ENCODE data around the gene ARID1B. TPM values are rescaled to one million over a fixed set of nuclear protein-coding genes. Genes with fewer than 3 reads are reported as not detected.

Gene ARID1B
- total RNA-seq, 2 experiments from 2014 or later, result 42.5 to 43.2 TPM

DNA sequence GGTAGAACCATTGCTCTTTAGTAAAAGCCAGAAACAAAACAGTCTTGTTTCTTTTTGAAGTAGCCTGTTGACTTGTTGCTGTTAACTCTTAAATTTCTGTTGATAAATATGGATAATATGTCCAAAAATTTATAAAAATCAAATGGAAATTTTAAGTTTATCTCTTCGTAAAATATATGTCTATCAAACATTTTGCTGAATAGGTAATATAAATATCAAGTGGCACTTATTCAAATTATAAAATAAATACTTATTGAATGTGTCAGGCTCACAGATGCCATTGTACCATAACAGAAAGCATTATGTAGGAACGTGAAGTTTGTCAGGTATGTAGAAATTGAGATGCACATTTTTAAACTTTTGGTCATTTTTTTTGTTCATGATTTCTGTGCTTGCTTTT, 216.5 kb downstream of the ARID1B start:
- intact Hi-C loops (cut with micrococcal nuclease), result loop anchor here (2.0 kb wide), 1 partner anchor 13 kb away; no protein-coding TSS in a partner anchor
- Mint-ChIP-seq H3K27ac (no peak overlapping the region), H3K4me1 (ENCODE audit: low read depth) (peaks cover 32% of the 10 kb centered on the region), H3K36me3 (ENCODE audit: low read depth) (no peaks in the 10 kb centered on the region), H3K27me3 (ENCODE audit: low read depth) (no peaks in the 10 kb centered on the region), H3K4me3 (no peak overlapping the region), H3K9me3 (no peaks in the 10 kb centered on the region)
- DNase-seq, result no peak
- CTCF ChIA-PET, result no interaction called here

DNA sequence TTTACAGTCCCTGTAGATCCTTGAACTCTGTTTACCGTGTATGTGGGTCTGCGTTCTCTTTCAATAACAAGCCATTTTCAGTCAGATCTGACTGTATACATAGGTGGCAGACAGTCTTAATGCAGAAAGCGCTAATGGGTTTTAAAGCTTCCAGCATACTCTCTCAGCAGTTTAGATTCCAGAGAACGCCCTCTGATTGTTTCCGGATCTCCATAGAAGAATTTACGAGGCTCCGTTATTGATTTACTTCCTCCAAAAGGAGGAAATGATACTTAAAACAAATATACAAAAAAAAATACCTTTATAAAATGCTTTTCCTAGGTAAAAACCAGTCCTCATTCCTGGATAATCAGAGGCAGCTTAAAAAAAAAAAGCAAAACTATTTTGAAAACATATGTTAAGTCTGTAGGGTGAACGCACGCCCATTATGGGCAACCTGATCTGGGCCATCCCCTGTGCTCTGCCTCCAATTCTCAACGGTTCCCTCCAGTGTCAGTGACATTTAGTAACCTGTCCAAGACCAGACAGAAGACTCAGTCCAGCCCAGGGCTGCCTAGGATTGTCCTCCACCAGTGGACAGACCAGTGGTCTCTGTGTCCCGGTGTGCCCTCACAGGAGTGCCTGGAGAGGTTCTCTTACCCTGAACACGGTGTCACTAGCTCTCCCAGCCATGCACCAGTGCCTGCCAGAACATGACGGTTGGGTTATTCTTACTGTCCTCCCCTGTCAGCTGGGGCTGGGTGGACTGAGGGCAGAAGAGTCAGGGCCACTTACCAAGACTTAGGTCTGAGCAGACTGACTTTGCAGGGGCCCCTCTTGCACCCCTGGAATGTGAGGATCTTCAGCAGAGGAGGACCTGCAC, 217.3 kb downstream of the ARID1B start:
- Mint-ChIP-seq H3K36me3 (ENCODE audit: low read depth) (no peaks in the 10 kb centered on the region), H3K27me3 (ENCODE audit: low read depth) (no peaks in the 10 kb centered on the region), H3K4me3 (no peak overlapping the region), H3K4me1 (ENCODE audit: low read depth) (peaks cover 30% of the 10 kb centered on the region), H3K27ac (no peak overlapping the region), H3K9me3 (no peaks in the 10 kb centered on the region)
- CTCF ChIA-PET, result no interaction called here
- intact Hi-C loops (cut with micrococcal nuclease), result no loop called here
- no peak for DNase-seq

DNA sequence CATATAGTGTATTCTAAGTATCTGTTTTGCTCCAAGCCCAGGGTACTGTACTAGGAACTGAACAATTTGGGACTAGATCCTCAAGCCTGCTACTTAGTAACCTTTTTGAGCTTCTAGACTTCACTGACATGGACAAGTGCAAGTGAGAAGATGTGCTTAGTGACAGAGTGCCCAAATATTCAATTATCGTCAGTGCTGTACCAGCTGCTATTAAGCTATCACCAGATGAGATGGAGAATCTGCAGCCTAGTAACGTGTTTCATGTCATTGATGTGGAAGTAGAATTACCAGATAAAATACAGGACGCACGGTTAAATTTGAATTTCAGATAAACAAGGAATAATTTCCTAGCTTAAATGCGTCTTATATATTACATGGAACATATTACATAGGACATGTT, 218.3 kb downstream of the ARID1B start:
- CTCF ChIA-PET, result interaction anchor here (0.8 kb wide), 1 partner anchor 12 kb away, joined by 4 read pairs; no protein-coding TSS in a partner anchor
- no peak for DNase-seq
- H3K36me3 Mint-ChIP-seq (ENCODE audit: low read depth), result no peaks in the 10 kb centered on the region
- H3K27me3 Mint-ChIP-seq (ENCODE audit: low read depth), result no peaks in the 10 kb centered on the region
- no peak overlapping the region for H3K4me3 Mint-ChIP-seq
- H3K9me3 Mint-ChIP-seq, result no peaks in the 10 kb centered on the region
- peaks cover 33% of the 10 kb centered on the region for H3K4me1 Mint-ChIP-seq (ENCODE audit: low read depth)
- no peak overlapping the region for H3K27ac Mint-ChIP-seq
- intact Hi-C loops (cut with micrococcal nuclease), result no loop called here

DNA sequence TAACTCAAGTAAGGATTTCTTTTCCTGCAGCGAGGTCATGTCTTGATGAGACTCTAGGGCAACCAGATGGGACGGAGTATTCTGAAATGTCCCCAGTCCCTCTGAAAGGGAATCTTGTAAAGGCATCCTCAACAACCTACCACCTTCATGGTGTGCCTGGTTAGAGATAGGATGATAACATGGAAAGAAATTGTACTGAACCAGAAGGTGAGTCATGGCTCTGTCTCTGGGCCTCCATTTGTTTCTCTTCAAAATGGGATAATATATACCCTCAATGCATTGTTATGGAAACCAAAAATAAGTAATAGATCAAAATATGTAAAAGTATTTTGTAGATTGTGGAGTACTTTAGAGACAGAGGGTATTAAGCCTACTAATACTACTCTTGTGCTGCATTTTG, 219.1 kb downstream of the ARID1B start:
- Mint-ChIP-seq H3K9me3 (no peaks in the 10 kb centered on the region), H3K4me3 (no peak overlapping the region), H3K27me3 (ENCODE audit: low read depth) (no peaks in the 10 kb centered on the region), H3K36me3 (ENCODE audit: low read depth) (no peaks in the 10 kb centered on the region), H3K27ac (no peak overlapping the region), H3K4me1 (ENCODE audit: low read depth) (peaks cover 34% of the 10 kb centered on the region)
- intact Hi-C loops (cut with micrococcal nuclease), result no loop called here
- DNase-seq, result no peak
- CTCF ChIA-PET, result interaction anchor here (0.8 kb wide), 1 partner anchor 12 kb away, joined by 4 read pairs; no protein-coding TSS in a partner anchor

DNA sequence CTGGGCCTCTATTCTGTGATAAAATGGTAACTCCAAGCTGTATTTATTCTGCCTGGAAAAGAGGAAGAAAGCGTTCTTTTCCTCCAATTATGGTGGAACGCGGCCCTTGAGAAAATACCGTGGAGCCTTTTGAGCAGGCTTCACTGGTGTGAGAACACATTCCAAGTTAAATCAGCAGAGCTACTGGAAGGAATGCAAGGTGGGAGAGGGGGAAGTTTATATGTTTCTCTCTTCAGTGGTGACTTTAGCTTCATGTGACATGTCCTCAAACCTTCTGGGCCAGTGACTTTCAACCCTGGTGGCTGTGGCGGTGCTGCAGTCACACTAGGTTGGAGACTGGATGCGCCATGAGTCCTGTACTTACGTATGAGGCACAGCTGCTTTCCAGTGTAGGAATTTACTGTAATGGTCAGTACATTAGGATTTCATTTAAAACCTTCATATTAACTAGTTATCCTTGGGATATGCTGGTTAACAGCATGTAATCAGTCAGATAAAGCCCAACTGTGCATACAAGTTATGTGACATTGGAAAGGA, 221.7 kb downstream of the ARID1B start:
- H3K4me3 Mint-ChIP-seq, result no peak overlapping the region
- peaks cover 46% of the 10 kb centered on the region for H3K4me1 Mint-ChIP-seq (ENCODE audit: low read depth)
- DNase-seq, result no peak
- H3K9me3 Mint-ChIP-seq, result no peaks in the 10 kb centered on the region
- H3K36me3 Mint-ChIP-seq (ENCODE audit: low read depth), result no peaks in the 10 kb centered on the region
- intact Hi-C loops (cut with micrococcal nuclease), result no loop called here
- H3K27ac Mint-ChIP-seq, result no peak overlapping the region
- no peaks in the 10 kb centered on the region for H3K27me3 Mint-ChIP-seq (ENCODE audit: low read depth)
- CTCF ChIA-PET, result interaction anchor here (0.6 kb wide), 1 partner anchor 64 kb away, joined by 5 read pairs; no protein-coding TSS in a partner anchor

DNA sequence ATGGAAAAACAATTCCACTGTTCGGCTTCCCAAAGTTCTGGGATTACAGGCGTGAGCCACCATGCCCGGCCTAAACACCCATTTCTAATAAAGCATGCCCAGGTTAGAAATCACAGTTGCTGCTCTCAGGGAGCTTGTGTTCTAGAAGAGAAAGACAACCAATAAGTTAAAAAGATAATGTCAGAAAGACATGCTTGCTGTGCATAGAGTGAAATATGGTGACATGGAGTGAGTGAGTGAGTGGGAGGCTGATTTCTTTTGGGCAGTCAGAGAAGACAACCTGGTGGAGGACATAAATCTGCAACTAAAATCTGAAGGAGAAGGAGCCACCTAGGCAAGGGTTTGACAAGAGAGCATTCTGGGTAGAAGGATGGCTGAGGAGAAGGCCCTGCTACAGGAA, 222.6 kb downstream of the ARID1B start:
- DNase-seq, result no peak
- Mint-ChIP-seq H3K4me3 (no peak overlapping the region), H3K27me3 (ENCODE audit: low read depth) (no peaks in the 10 kb centered on the region), H3K36me3 (ENCODE audit: low read depth) (no peaks in the 10 kb centered on the region), H3K9me3 (no peaks in the 10 kb centered on the region), H3K4me1 (ENCODE audit: low read depth) (peaks cover 42% of the 10 kb centered on the region), H3K27ac (no peak overlapping the region)
- CTCF ChIA-PET, result interaction anchor here (0.6 kb wide), 1 partner anchor 63 kb away, joined by 5 read pairs; no protein-coding TSS in a partner anchor
- intact Hi-C loops (cut with micrococcal nuclease), result no loop called here

DNA sequence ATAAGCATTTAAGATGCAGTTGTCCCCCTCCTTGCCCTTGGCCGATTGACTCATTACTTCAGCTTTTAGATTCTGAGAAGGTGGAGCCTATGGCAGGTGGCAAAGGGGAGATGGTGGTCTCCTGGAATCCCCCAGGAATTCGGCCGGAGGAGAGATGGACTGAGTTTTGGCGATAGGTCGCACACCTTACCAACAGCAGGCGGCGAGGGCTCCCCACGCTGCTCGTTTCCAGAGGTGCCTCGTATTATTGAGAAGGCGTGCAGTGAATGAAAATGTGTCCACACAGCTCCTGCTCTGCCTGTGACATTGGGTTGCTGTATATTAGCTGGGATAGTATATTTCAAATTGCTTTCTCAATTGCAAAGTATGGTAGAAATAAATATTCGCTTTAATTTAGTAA, 224.5 kb downstream of the ARID1B start:
- Mint-ChIP-seq H3K27ac (no peak overlapping the region), H3K27me3 (ENCODE audit: low read depth) (no peaks in the 10 kb centered on the region), H3K36me3 (ENCODE audit: low read depth) (no peaks in the 10 kb centered on the region), H3K4me3 (no peak overlapping the region), H3K4me1 (ENCODE audit: low read depth) (peaks cover 47% of the 10 kb centered on the region), H3K9me3 (no peaks in the 10 kb centered on the region)
- intact Hi-C loops (cut with micrococcal nuclease), result no loop called here
- DNase-seq, result no peak
- CTCF ChIA-PET, result interaction anchor here (1.7 kb wide), 1 partner anchor 18 kb away, joined by 5 read pairs; no protein-coding TSS in a partner anchor

DNA sequence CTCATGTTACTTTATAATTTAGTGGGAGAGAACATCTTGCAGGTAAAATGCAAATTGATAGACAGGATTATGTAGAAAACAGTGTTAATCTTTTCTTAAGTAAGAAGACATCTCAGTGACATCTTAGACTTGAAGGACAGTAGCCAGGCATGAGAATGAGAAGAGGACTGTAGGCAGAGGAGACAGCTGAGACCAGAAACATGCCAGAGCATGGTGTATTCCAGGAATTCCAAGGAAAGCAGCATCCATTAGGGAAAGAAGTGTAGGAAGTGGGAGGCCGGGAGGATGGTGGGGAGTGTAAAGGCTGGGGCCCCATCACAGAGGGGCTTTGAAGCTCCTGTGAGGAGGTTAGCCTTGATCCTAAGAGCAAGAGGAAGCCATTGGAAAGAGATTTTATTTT, 225.6 kb downstream of the ARID1B start:
- Mint-ChIP-seq H3K27ac (no peak overlapping the region), H3K4me3 (no peak overlapping the region), H3K27me3 (ENCODE audit: low read depth) (no peaks in the 10 kb centered on the region), H3K9me3 (no peaks in the 10 kb centered on the region), H3K36me3 (ENCODE audit: low read depth) (no peaks in the 10 kb centered on the region), H3K4me1 (ENCODE audit: low read depth) (peaks cover 55% of the 10 kb centered on the region)
- CTCF ChIA-PET, result no interaction called here
- intact Hi-C loops (cut with micrococcal nuclease), result no loop called here
- no peak for DNase-seq

DNA sequence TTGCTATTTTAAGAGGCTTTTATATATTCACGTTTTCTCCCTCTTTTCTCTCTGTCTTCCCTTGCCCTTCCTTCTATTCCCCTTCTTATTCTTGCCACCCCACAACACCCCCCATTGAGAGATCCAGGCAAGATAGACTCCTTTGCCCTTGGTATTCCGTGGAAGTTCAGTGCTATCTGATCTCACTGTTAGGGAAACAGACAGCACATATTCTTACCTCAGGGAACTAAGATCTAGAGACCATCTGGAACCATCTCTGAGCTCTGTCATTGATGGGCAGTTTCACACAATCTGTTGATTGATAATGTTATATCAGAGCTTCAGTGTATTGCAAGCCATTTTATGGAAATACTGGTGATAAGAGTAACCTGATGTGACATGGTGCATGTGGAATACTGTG, 228.8 kb downstream of the ARID1B start:
- no peak overlapping the region for H3K4me3 Mint-ChIP-seq
- intact Hi-C loops (cut with micrococcal nuclease), result loop anchor here (2.0 kb wide), 1 partner anchor 13 kb away; no protein-coding TSS in a partner anchor
- no peak overlapping the region for H3K27ac Mint-ChIP-seq
- no peak for DNase-seq
- no peaks in the 10 kb centered on the region for H3K9me3 Mint-ChIP-seq
- H3K4me1 Mint-ChIP-seq (ENCODE audit: low read depth), result peaks cover 63% of the 10 kb centered on the region
- no peaks in the 10 kb centered on the region for H3K27me3 Mint-ChIP-seq (ENCODE audit: low read depth)
- H3K36me3 Mint-ChIP-seq (ENCODE audit: low read depth), result no peaks in the 10 kb centered on the region
- CTCF ChIA-PET, result no interaction called here

DNA sequence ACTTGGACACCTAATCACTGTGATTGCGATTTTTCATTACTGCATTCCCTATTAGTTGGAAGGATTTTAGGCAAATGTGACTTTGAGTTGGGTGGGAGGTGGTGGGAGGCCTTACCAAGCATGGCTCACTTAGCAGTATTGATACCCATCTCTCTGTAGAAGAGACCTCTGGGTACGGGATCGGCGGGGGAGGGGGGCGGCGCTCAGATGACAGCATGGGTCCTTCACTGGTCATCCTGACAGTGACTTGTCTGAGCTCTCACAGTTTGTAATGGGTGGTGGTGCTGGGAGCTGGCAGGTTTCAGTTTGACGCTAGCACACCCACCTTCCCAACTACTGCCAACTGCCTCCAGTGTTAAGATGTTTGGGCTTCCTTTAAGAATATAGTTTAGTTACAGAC, 231.4 kb downstream of the ARID1B start:
- intact Hi-C loops (cut with micrococcal nuclease), result no loop called here
- Mint-ChIP-seq H3K27ac (no peak overlapping the region), H3K9me3 (peaks cover 5% of the 10 kb centered on the region), H3K27me3 (ENCODE audit: low read depth) (no peaks in the 10 kb centered on the region), H3K4me3 (no peak overlapping the region), H3K36me3 (ENCODE audit: low read depth) (no peaks in the 10 kb centered on the region), H3K4me1 (ENCODE audit: low read depth) (peaks cover 61% of the 10 kb centered on the region)
- DNase-seq, result no peak
- CTCF ChIA-PET, result interaction anchor here (1.4 kb wide), 2 partner anchors 11 to 58 kb away, joined by 3 to 5 read pairs; no protein-coding TSS in a partner anchor

DNA sequence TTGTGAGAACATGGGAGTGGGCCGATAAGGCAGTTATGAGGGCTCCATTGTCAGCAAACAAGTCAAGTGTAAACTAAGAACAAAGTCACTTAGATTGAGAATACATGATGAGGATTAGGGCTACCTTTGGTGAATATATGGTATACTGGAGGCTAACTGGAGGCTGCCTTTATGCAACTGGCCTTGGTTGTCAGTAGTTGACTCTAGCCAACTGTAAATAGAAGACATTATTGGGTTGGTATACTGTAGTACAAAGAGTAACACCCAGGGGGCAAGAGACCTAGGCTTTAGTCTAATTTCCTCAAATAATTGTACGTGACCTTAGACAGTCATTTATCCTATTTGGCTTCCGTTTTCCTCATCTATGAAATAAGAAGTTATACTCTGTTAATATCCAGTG, 235.2 kb downstream of the ARID1B start:
- Mint-ChIP-seq H3K9me3 (peaks cover 5% of the 10 kb centered on the region), H3K27ac (no peak overlapping the region), H3K27me3 (ENCODE audit: low read depth) (no peaks in the 10 kb centered on the region), H3K4me1 (ENCODE audit: low read depth) (peaks cover 54% of the 10 kb centered on the region), H3K36me3 (ENCODE audit: low read depth) (no peaks in the 10 kb centered on the region), H3K4me3 (no peak overlapping the region)
- no peak for DNase-seq
- CTCF ChIA-PET, result interaction anchor here (0.6 kb wide), 1 partner anchor 264 kb away, joined by 3 read pairs; no protein-coding TSS in a partner anchor
- intact Hi-C loops (cut with micrococcal nuclease), result no loop called here

DNA sequence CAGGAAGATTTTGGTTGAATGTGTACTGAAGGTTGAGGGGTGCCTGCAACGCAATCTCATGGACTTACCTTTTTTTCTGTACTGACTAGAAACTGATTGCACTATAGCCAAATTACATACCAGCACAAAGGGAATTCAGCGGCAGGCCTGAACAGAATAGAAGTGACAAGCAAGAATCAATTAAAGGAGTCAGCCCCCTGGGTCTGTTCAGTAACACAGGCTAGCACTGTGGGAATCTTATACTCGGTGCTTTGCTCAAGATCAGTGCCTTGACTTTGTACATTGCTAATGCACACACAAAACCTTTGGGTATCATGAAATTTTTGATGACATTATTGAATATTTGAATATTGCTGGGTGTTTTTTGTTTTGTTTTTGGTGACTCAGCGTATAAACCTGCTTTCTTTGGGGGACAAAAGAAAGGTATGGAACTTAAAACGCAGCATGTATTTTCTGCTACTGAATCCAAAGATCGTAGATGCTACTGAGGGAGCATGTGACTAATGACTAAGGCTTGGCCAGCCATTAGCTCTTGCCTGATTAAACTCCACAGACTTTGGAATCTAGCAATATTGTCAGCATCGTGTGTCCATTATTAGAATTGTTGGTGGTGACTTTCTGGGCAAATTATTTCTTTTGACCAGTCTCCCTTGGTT, 236.6 kb downstream of the ARID1B start:
- no peaks in the 10 kb centered on the region for H3K27me3 Mint-ChIP-seq (ENCODE audit: low read depth)
- H3K4me1 Mint-ChIP-seq (ENCODE audit: low read depth), result peaks cover 55% of the 10 kb centered on the region
- peaks cover 5% of the 10 kb centered on the region for H3K9me3 Mint-ChIP-seq
- H3K36me3 Mint-ChIP-seq (ENCODE audit: low read depth), result no peaks in the 10 kb centered on the region
- intact Hi-C loops (cut with micrococcal nuclease), result no loop called here
- no peak overlapping the region for H3K27ac Mint-ChIP-seq
- no peak overlapping the region for H3K4me3 Mint-ChIP-seq
- no peak for DNase-seq
- CTCF ChIA-PET, result no interaction called here

Data from activated naive CD4-positive, alpha-beta T cell treated with anti-CD3 and anti-CD28 coated beads for 36 hours (primary cell).